NCI-H446 (cell line): Measurements from ENCODE around the gene JPT2.

ENCODE experiments used
- DNase-seq, 2 experiments: peaks; one replicate each; lab custom pipeline; 2025; lab: John Stamatoyannopoulos, UW

JPT2 gene

DNA sequence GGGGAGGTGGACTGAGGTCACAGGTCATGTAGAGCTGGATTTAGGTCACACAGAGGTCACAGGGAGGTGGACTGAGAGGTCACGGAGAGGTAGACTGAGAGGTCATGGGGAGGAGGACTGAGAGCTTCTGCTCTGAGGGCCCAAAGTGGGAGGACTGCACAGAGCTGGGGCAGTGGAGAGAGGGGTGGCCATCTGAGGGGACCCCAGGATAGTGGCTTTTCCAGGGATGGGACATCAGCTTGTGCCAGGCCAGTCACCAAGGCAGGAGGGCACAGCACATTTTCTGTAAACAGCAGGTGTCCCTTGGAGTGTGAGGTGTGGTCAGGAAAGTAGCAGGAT, 26.1 kb upstream of the JPT2 start:
- DNase-seq: no peak

DNA sequence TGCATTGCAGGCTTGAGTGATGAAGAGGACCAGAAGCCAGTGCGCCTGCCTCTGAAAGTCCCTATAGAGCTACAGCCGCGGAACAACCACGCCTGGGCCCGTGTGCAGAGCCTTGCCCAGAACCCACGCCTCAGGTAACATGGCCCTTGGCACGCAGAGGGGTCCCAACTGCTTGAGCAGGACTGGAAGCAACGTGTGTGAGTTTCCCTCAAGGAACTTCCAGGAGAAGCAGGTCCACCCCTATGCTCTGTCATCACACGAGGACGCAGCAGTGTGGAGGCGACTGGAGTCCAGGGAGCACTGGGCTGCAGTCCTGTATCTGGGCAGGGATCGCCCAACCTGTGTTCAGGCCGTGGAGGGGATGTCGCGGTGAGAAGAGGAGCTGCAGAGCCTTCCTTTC, 25.1 kb upstream of the JPT2 start:
- DNase-seq: no peak

DNA sequence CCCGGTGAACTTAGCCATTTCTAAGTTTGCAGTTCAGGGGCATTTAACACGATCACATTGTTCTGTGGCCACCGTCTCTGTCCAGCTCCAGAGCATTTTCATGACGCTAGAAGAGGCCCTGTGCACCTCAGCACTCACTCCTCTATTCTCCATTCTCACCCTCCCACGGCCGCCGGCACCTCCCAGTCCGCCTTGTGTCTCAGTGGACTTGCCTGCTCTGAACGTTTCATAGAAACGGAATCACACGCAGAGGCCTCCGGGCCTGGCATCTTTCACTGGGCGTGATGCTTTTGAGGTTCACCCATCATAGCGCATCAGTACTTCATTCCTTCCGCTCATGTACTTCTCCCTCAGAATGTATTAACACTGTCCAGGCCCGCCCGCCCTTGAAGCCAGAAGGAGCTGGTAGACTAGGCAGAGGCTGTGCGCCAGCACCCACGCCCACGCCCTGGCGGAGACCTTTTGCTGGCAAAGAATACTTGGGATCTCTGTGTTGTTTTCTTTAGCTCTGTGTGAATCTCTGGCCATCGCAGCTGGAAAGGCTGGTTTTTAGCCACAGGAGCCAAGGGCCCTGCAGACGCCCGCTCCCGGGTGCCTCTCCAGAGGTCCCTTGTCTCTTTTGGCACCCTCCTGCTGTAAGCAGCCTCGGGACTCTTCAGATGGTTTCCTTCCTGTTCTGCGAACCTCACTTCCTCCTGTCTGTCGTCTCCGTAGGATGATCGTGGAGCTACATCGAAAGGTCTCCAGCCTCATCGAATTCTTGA, 23.4 kb upstream of the JPT2 start:
- DNase-seq: no peak

GRCh38 chr16:1655269-1655807, 22.7 kb upstream of the JPT2 start:
- no peak for DNase-seq

DNA sequence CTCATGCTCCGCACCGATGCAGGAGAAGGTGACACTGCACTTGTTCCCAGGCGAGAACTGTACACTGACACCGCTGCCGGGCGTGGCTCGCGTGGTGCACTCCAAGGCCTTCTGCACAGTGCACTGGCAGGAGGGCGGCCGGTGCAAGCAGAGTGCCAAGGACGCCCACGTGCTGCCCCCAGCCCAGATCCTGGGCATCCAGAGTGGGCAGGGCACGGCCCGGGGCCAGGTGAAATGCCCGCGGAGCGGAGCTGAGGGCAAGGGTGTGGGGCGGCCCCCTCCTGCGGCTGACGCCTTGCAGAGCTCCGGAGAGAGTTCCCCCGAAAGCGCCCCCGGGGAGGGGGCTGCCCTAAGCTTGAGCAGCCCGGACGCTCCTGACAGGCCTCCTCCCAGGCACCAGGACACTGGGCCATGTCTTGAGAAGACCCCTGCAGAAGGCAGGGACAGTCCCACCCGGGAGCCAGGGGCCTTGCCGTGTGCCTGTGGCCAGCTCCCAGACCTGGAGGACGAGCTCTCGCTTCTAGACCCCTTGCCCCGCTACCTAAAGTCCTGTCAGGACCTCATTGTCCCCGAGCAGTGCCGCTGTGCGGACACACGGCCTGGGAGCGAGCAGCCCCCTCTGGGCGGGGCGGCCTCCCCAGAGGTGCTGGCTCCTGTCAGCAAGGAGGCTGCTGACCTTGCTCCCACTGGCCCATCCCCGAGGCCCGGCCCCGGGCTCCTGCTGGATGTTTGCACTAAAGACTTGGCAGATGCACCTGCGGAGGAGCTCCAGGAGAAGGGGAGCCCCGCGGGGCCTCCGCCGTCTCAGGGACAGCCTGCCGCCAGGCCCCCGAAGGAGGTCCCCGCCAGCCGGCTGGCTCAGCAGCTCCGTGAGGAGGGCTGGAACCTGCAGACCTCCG, 21.9 kb upstream of the JPT2 start:
- no peak for DNase-seq

DNA sequence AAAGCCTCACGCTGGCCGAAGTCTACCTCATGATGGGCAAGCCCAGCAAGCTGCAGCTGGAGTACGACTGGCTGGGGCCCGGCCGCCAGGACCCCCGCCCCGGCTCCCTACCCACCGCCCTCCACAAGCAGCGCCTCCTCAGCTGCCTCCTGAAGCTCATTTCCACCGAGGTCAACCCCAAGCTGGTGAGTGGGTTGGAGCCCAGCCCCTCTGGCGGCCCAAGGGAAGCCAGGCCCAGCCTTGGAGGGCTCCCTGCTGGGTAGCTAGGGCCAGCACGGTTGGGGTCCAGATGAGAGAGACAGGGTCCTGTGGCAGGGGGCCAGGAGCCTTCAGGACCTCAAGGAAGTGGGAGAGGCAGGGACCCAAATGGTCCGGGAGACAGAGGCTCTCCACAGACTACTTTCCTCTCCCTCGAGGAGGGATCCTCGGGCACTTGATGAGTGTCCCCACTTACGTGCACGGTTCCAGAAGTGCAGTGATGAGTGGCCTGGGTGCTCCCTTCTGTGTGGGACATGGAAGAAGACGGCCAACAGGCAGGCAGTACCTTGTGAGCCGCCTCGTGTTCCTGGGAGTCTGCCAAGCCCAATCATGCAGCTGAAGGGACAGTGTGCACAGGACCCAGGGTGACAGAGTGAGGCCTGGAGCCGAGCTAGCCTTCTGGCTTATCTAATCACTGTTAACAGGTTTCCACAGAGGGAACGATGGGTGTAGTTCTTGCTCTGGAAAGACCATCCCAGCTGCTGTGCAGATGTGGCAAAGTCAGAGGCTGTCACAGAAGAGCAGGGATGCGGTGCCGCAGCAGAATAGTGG, 21.1 kb upstream of the JPT2 start:
- DNase-seq: no peak

DNA sequence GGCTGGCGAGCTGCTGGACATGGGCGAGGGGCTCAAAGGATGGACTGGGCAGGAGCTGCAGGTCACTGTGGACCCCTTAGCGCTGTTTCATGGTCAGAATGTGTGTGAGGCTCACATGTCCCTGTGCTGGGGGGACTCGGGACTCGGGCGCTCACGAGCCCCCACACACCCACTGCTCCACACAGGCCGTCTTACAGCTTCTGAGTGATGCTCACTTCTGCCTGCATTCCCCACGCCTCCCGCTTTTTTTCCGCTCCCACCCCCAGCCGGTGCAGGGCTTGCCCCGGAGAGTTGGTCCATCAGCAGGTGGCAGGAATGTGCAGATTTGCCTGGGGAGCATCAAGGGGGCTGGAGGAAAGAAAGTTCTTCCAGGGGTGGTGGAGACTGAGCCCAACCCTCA, 20.2 kb upstream of the JPT2 start:
- DNase-seq: no peak

- no peak for DNase-seq
Observed at GRCh38 chr16:1659031-1659430, 19.0 kb upstream of the JPT2 start.

GRCh38 chr16:1661826-1662225, 16.3 kb upstream of the JPT2 start:
- no peak for DNase-seq

DNA sequence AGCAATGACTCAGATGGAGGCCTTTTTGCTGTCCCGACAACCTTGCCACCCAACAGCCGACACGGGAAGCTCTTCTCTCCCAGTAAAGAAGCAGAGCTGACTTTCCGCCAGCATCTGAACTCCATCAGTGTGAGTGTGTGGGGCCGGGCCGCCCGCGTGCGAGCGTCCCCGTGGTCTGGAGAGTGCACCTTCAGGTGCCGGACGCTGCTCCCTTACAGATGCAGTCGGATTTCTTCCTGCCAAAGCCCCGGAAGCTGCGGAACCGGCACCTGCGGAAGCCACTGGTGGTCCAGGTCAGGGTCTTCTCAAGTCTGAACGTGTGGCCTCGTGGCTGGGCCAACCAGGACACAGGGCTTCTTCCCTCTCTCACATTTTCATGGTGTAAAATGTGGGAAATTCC, 15.5 kb upstream of the JPT2 start:
- no peak for DNase-seq

DNA sequence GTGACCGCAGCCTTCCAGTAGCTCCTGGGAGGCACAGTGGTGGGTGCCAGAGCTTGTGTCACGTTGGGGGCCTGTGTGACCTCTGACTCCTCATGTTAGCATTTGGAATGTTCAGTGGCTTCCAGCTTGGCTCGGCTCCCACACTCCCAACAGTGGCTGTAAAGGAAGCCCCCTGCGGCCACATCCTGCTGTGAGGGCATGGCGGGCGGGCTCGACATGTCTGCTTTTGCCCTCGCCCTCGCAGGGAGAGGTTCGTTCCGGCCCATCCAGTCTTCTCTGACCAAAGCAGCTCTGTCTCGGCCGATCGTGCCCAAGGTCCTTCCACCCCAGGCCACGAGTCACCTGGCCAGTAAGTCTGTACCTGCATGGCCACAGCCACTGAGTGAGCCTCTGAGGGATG, 12.2 kb upstream of the JPT2 start:
- no peak for DNase-seq

GRCh38 chr16:1666316-1666715, 11.8 kb upstream of the JPT2 start:
- DNase-seq: no peak

GRCh38 chr16:1667271-1667670, 10.8 kb upstream of the JPT2 start:
- DNase-seq: no peak

- no peak for DNase-seq
Observed at GRCh38 chr16:1667916-1668315, 10.2 kb upstream of the JPT2 start.

- no peak for DNase-seq
Observed at GRCh38 chr16:1668612-1669319, 9.3 kb upstream of the JPT2 start.

DNA sequence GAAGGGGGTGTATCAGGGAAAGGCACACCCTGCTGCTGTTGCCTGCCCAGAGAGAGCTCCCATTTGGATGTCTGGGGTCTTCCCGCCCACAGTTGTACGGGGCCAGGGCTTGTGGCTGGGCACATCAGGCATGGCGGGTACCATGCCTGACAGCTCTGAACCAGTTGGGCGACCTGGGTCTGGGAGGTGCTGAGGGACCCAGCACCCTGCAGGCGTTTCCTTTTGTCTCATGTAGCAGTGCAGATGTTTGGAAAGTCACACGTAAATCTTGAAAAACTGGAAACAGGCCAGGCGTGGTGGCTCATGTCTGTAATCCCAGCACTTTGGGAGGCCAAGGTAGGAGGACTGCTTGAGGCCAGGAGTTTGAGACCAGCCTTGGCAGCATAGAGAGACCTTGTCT, 8.4 kb upstream of the JPT2 start:
- DNase-seq: no peak

DNA sequence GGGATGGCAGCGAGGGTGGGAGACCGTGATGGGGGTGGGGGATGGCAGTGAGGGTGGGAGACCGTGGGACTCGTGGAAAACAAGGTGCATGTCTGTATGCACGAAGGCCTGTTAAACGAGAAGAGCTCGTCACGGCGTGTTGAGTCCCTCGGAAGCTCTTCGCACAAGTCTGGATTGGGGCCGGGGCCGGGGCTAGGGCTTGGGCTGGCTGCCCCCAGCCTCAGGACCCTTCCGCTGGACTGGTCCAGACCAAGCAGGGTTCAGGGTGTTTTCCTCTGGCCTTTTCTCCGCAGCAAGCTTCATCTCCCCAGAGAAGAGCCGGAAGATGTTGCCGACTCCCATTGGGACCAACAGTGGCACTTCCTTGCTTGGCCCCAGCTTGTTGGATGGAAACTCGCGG, 7.7 kb upstream of the JPT2 start:
- no peak for DNase-seq

GRCh38 chr16:1670866-1671265, 7.2 kb upstream of the JPT2 start:
- no peak for DNase-seq

- no peak for DNase-seq
Observed at GRCh38 chr16:1673424-1674151, 4.5 kb upstream of the JPT2 start.

- no peak for DNase-seq
Observed at GRCh38 chr16:1674306-1674705, 3.8 kb upstream of the JPT2 start.
